ENCODE results near the gene B4GALNT3. TPM values are rescaled to one million over a fixed set of nuclear protein-coding genes. Genes with fewer than 3 reads are reported as not detected.
"Not testable (repeated sequence)": the region's sequence is repeated elsewhere in the genome, so short reads cannot be mapped to it uniquely, and the experiment has no call there.

The B4GALNT3 gene
- 2.9 to 6.1 TPM (median 3.5 TPM) in 3 replicates for total RNA-seq
- long read RNA-seq, partial matches to known transcripts, result 0 of 1 reads
- long read RNA-seq, other reads (novel, unspliced or antisense), result 1 of 1 reads

- Mint-ChIP-seq H3K27me3 (ENCODE audit: low read depth) (peaks cover 23% of the 10 kb centered on the region), H3K4me3 (ENCODE audit: unreplicated experiment) (peak within 1 kb of the TSS; percentile 75), H3K36me3 (ENCODE audit: low read depth) (no peaks in the 10 kb centered on the region), H3K9me3 (ENCODE audit: low read depth) (no peaks in the 10 kb centered on the region), H3K27ac (ENCODE audit: unreplicated experiment) (peak within 1 kb of the TSS; percentile 28), H3K4me1 (ENCODE audit: low read depth) (peaks cover 18% of the 10 kb centered on the region)
- TF ChIP-seq, protein P1, sequence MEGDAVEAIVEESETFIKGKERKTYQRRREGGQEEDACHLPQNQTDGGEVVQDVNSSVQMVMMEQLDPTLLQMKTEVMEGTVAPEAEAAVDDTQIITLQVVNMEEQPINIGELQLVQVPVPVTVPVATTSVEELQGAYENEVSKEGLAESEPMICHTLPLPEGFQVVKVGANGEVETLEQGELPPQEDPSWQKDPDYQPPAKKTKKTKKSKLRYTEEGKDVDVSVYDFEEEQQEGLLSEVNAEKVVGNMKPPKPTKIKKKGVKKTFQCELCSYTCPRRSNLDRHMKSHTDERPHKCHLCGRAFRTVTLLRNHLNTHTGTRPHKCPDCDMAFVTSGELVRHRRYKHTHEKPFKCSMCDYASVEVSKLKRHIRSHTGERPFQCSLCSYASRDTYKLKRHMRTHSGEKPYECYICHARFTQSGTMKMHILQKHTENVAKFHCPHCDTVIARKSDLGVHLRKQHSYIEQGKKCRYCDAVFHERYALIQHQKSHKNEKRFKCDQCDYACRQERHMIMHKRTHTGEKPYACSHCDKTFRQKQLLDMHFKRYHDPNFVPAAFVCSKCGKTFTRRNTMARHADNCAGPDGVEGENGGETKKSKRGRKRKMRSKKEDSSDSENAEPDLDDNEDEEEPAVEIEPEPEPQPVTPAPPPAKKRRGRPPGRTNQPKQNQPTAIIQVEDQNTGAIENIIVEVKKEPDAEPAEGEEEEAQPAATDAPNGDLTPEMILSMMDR (IDR thresholded peaks at IDR 0.05), result no peak
- DNase-seq (ENCODE audit: low spot score), result no peak
Measured at GRCh38 chr12:459430-460258, at the start of gene B4GALNT3. Gene B4GALNT3 (plus strand): TSS chr12:459939. CDS start chr12:460377, 438 bp downstream.

DNA sequence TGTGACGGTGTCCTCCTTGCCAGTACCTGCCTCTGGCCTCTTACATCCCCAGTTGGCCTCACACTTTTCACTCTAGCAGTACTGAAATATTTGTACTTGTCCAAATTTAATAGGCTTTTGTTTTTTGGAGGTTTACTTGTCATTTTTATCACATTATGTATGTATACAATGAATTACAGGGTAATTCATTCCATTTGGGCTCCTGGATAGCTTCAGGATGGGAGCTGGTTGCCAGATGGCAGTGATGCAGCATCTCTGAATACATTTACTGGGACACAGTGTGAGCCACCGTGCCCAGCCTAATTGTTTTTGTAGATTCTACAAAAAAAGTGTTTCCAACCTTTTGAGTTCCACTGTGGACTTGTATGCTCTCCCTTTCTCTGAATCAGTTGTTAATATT lies 44.9 kb upstream of the B4GALNT3 start:
- TF ChIP-seq, protein P1 (IDR thresholded peaks at IDR 0.05), result no peak
- Mint-ChIP-seq H3K9me3 (ENCODE audit: low read depth) (no peaks in the 10 kb centered on the region), H3K27ac (ENCODE audit: unreplicated experiment) (no peak overlapping the region), H3K4me3 (ENCODE audit: unreplicated experiment) (no peak overlapping the region), H3K27me3 (ENCODE audit: low read depth) (no peaks in the 10 kb centered on the region), H3K36me3 (ENCODE audit: low read depth) (peaks cover 19% of the 10 kb centered on the region), H3K4me1 (ENCODE audit: low read depth) (no peaks in the 10 kb centered on the region)
- DNase-seq (ENCODE audit: low spot score), result no peak

DNA sequence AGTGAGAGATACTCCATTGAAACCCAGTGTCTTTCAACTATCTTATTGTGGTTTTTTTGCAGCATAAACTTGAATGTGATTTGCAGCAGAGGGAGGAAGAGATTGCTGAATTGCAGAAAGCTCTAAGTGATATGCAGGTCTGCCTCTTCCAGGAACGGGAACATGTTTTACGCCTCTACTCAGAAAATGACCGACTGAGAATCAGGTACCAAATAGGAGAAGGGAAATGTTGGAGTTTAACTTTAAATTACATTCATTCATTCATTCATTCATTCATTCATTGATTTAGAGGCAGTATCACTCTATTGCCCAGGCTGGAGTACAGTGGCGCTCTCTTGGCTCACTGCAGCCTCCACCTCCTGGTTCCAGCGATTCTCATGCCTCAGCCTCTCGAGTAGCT lies 41.3 kb upstream of the B4GALNT3 start:
- TF ChIP-seq, protein P1 (IDR thresholded peaks at IDR 0.05), result no peak
- H3K4me3 Mint-ChIP-seq (ENCODE audit: unreplicated experiment), result no peak overlapping the region
- no peak overlapping the region for H3K27ac Mint-ChIP-seq (ENCODE audit: unreplicated experiment)
- no peaks in the 10 kb centered on the region for H3K9me3 Mint-ChIP-seq (ENCODE audit: low read depth)
- H3K27me3 Mint-ChIP-seq (ENCODE audit: low read depth), result no peaks in the 10 kb centered on the region
- H3K36me3 Mint-ChIP-seq (ENCODE audit: low read depth), result peaks cover 11% of the 10 kb centered on the region
- no peak for DNase-seq (ENCODE audit: low spot score)
- H3K4me1 Mint-ChIP-seq (ENCODE audit: low read depth), result no peaks in the 10 kb centered on the region

DNA sequence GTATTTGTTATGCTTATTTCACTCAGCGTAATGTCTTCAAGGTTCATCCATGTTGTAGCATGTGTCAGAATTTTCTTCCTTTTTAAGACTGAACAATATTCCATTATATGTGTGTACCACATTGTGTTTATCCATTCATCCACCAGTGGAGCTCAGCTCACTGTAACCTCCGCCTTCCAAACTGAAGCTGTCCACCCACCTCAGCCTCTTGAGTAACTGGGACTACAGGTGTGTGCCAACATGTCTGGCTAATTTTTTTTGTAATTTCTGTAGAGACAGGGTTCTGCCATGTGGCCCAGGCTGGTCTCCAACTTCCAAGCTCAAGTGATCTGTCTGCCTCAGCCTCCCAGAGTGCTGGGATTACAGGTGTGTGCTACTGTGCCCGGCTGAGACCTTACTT lies 37.2 kb upstream of the B4GALNT3 start:
- H3K4me1 Mint-ChIP-seq (ENCODE audit: low read depth), result no peaks in the 10 kb centered on the region
- no peak for DNase-seq (ENCODE audit: low spot score)
- peaks cover 8% of the 10 kb centered on the region for H3K36me3 Mint-ChIP-seq (ENCODE audit: low read depth)
- H3K9me3 Mint-ChIP-seq (ENCODE audit: low read depth), result no peaks in the 10 kb centered on the region
- H3K27me3 Mint-ChIP-seq (ENCODE audit: low read depth), result no peaks in the 10 kb centered on the region
- TF ChIP-seq, protein P1 (IDR thresholded peaks at IDR 0.05), result no peak
- H3K27ac Mint-ChIP-seq (ENCODE audit: unreplicated experiment), result no peak overlapping the region
- H3K4me3 Mint-ChIP-seq (ENCODE audit: unreplicated experiment), result no peak overlapping the region

DNA sequence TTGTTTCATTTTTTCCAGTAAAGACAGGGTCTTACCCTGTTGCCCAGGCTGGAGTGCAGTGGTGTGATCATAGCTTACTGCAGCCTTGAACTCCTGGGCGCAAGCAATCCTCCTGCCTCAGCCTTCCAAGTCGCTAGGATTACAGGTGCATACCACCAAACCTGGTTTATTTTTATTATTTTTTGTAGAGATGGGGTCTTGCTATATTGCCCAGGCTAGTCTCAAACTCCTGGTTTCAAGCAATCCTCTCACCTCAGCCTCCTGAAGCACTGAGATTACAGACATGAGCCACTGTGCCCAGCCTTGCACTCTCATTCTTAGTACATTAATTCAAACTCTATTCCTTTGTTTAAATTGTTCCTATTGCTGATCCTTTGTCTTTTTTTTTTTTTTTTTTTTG lies 24.0 kb upstream of the B4GALNT3 start:
- H3K27ac Mint-ChIP-seq (ENCODE audit: unreplicated experiment); H3K9me3 Mint-ChIP-seq (ENCODE audit: low read depth); DNase-seq (ENCODE audit: low spot score); H3K27me3 Mint-ChIP-seq (ENCODE audit: low read depth); H3K4me1 Mint-ChIP-seq (ENCODE audit: low read depth); H3K4me3 Mint-ChIP-seq (ENCODE audit: unreplicated experiment): not testable (repeated sequence)
- H3K36me3 Mint-ChIP-seq (ENCODE audit: low read depth), result peaks cover 16% of the 10 kb centered on the region
